Neural cell (in vitro differentiated cells): ENCODE data around the gene DIPK1C. TPM values are rescaled to one million over a fixed set of nuclear protein-coding genes. Genes with fewer than 3 reads are reported as not detected.

Experiments used
- H2AFZ ChIP-seq: fragments of 200-600, 300-800 bp; sonication (generic), shearing (Covaris generic); 2 replicates; pipeline ENCODE4 v1.6.0; 2014; ENCODE audit warnings: low read depth, mild to moderate bottlenecking, antibody characterized with exemption, low read length, moderate library complexity
- H3F3A ChIP-seq: fragments of 200-600 bp; shearing (Covaris generic); 2 replicates; pipeline ENCODE4 v1.6.1; 2016; ENCODE audit warnings: mild to moderate bottlenecking, moderate library complexity, mixed read lengths, antibody characterized with exemption, low read length; ENCODE audit not compliant: insufficient read depth, poor library complexity, severe bottlenecking
- H3K27ac ChIP-seq: fragments of 200-600, 300-800 bp; sonication (generic), shearing (Covaris generic); 2 replicates; pipeline ENCODE4 v1.5.1; 2014; ENCODE audit warnings: mild to moderate bottlenecking, low read length, moderate library complexity
- H3K27me3 ChIP-seq: fragments of 300-800, 200-600 bp; sonication (generic), shearing (Covaris generic); 2 replicates; pipeline ENCODE4 v1.6.0; 2014; ENCODE audit warnings: mild to moderate bottlenecking, low read depth, low read length, moderate library complexity; ENCODE audit not compliant: insufficient read depth
- H3K36me3 ChIP-seq: fragments of 300-800, 200-600 bp; sonication (generic), shearing (Covaris generic); 2 replicates; pipeline ENCODE4 v1.5.1; 2014; ENCODE audit warnings: mild to moderate bottlenecking, antibody characterized with exemption, low read length, moderate library complexity; ENCODE audit not compliant: insufficient read depth
- H3K4me2 ChIP-seq: fragments of 300-800, 200-600 bp; sonication (generic), shearing (Covaris generic); 2 replicates; pipeline ENCODE4 v1.6.0; 2014; ENCODE audit warnings: mild to moderate bottlenecking, low read length
- H3K4me3 ChIP-seq: fragments of 300-800, 200-600 bp; sonication (generic), shearing (Covaris generic); 2 replicates; pipeline ENCODE4 v1.5.1; 2014; ENCODE audit warnings: mild to moderate bottlenecking, low read length, moderate library complexity
- H3K79me2 ChIP-seq: fragments of 200-600 bp; shearing (Covaris generic); replicated peaks from 2 replicates; pipeline ENCODE4 v1.6.0; 2014; ENCODE audit warnings: mild to moderate bottlenecking, low read length, moderate library complexity; ENCODE audit not compliant: insufficient read depth
- H3K9ac ChIP-seq: fragments of 300-800, 200-600 bp; sonication (generic), shearing (Covaris generic); 2 replicates; pipeline ENCODE4 v1.6.1; 2016; ENCODE audit warnings: mild to moderate bottlenecking, low read length, mixed read lengths
- H3K9me2 ChIP-seq: fragments of 200-600 bp; shearing (Covaris generic); 2 replicates; pipeline ENCODE4 v1.6.1; 2016; ENCODE audit warnings: mild to moderate bottlenecking, low read length, mixed read lengths; ENCODE audit not compliant: insufficient read depth
- H3K9me3 ChIP-seq: fragments of 200-600, 300-800 bp; sonication (generic), shearing (Covaris generic); 2 replicates; pipeline ENCODE4 v1.6.1; 2016; ENCODE audit warnings: mild to moderate bottlenecking, mixed run types, low read length, moderate library complexity, mixed read lengths
- H4K20me1 ChIP-seq: fragments of 200-600 bp; shearing (Covaris generic); 2 replicates; pipeline ENCODE4 v1.6.1; 2016; ENCODE audit warnings: mild to moderate bottlenecking, mixed run types; ENCODE audit not compliant: insufficient read depth
- CTCF ChIP-seq: fragments of 450-650 bp; IDR thresholded peaks from 2 replicates; pipeline ENCODE4 v1.5.1; 2014; ENCODE audit warnings: antibody characterized with exemption, mild to moderate bottlenecking, moderate library complexity; ENCODE audit not compliant: poor library complexity, severe bottlenecking
- EP300 ChIP-seq: fragments of 450-650 bp; conservative IDR thresholded peaks from 2 replicates; pipeline ENCODE4 v1.6.1; 2014; ENCODE audit warnings: antibody characterized with exemption, mild to moderate bottlenecking, moderate library complexity; ENCODE audit not compliant: poor library complexity, severe bottlenecking
- EZH2 ChIP-seq: fragments of 200-600, 300-800 bp; shearing (Covaris generic), sonication (generic); IDR thresholded peaks from 2 replicates; pipeline ENCODE4 v1.6.1; 2014; ENCODE audit warnings: antibody characterized with exemption, low read length, borderline replicate concordance, mild to moderate bottlenecking; ENCODE audit not compliant: insufficient read depth, poor library complexity, severe bottlenecking
- MXI1 ChIP-seq: fragments of 450-650 bp; conservative IDR thresholded peaks from 2 replicates; pipeline ENCODE4 v1.6.1; 2014; ENCODE audit warnings: antibody characterized with exemption, mild to moderate bottlenecking; ENCODE audit not compliant: poor library complexity, severe bottlenecking
- POLR2AphosphoS5 ChIP-seq: IDR thresholded peaks from 2 replicates; pipeline ENCODE4 v1.6.1; 2012
- RAD21 ChIP-seq: fragments of 450-650 bp; conservative IDR thresholded peaks from 2 replicates; pipeline ENCODE4 v1.6.1; 2014; ENCODE audit warnings: antibody characterized with exemption, mild to moderate bottlenecking, moderate library complexity
- REST ChIP-seq: IDR thresholded peaks from 2 replicates; pipeline ENCODE4 v1.6.1; 2012; ENCODE audit warnings: borderline replicate concordance
- SMC3 ChIP-seq: fragments of 450-650 bp; conservative IDR thresholded peaks from 2 replicates; pipeline ENCODE4 v1.6.1; 2014; ENCODE audit warnings: antibody characterized with exemption, mild to moderate bottlenecking, moderate library complexity; ENCODE audit not compliant: poor library complexity
- TAF1 ChIP-seq: IDR thresholded peaks from 2 replicates; pipeline ENCODE4 v1.6.1; 2012; ENCODE audit warnings: low read depth
- polyA plus RNA-seq: library from polyadenylated mRNA; depleted of rRNA; stranded (reverse); fragments of >200 nt; gene quantifications from 2 replicates; pipeline ENCODE4 v1.2.3, GENCODE V29; 2014

Gene DIPK1C
- polyA plus RNA-seq, 1 donor from 2014 or later: not detected

- no peak for TF ChIP-seq POLR2AphosphoS5
- no peak for TF ChIP-seq EP300
- no peak for TF ChIP-seq RAD21
- TF ChIP-seq MXI1: no peak
- no peak for TF ChIP-seq EZH2
- no peak for TF ChIP-seq SMC3
- TF ChIP-seq CTCF: no peak
- TF ChIP-seq TAF1: no peak
- TF ChIP-seq REST: no peak
- no peaks in the 10 kb centered on the region for H3K36me3 ChIP-seq
- no peak overlapping the region for H3K27ac ChIP-seq
- no peaks in the 10 kb centered on the region for H4K20me1 ChIP-seq
- H3K9me2 ChIP-seq: no peaks in the 10 kb centered on the region
- no peak overlapping the region for H3K4me3 ChIP-seq
- H3K27me3 ChIP-seq: no peaks in the 10 kb centered on the region
- H2AFZ ChIP-seq: no peak overlapping the region
- H3F3A ChIP-seq: no peaks in the 10 kb centered on the region
- H3K9me3 ChIP-seq: no peaks in the 10 kb centered on the region
- H3K79me2 ChIP-seq: no peaks in the 10 kb centered on the region
- H3K4me2 ChIP-seq: no peak overlapping the region
- H3K9ac ChIP-seq: no peak overlapping the region
Measured at GRCh38 chr18:74387383-74387782, 69.7 kb downstream of the DIPK1C start.

Other genes starting within 250 kb of the DIPK1C start
- gene CYB5A, start 165.3 kb downstream of the DIPK1C start, polyA plus RNA-seq: 31.1 and 35.4 TPM in 2 replicates
- not detected in 2 replicates for gene C18orf63, start 141.5 kb downstream of the DIPK1C start, polyA plus RNA-seq
- gene CNDP2, start 39.1 kb upstream of the DIPK1C start, polyA plus RNA-seq: 29.0 and 35.7 TPM in 2 replicates
- 0.38 and 2.1 TPM in 2 replicates for gene CNDP1, start 77.2 kb upstream of the DIPK1C start, polyA plus RNA-seq
- gene ZNF407, start 140.6 kb upstream of the DIPK1C start, polyA plus RNA-seq: 2.9 and 3.8 TPM in 2 replicates